Dermis blood vessel endothelial cell (primary cell): ENCODE measurements around the gene CHD5. TPM values are rescaled to one million over a fixed set of nuclear protein-coding genes. Genes with fewer than 3 reads are reported as not detected.

ENCODE experiments used
- DNase-seq: peaks from one replicate; pipeline ENCODE4 v3.0.0; 2010
- total RNA-seq: library from RNA; depleted of rRNA; stranded (reverse); fragments of >200 nt; gene quantifications from 2 replicates; pipeline ENCODE4 v1.2.3, GENCODE V29; 2014

CHD5 gene
- total RNA-seq, 1 donor from 2014 or later, result under 0.01 TPM

DNA sequence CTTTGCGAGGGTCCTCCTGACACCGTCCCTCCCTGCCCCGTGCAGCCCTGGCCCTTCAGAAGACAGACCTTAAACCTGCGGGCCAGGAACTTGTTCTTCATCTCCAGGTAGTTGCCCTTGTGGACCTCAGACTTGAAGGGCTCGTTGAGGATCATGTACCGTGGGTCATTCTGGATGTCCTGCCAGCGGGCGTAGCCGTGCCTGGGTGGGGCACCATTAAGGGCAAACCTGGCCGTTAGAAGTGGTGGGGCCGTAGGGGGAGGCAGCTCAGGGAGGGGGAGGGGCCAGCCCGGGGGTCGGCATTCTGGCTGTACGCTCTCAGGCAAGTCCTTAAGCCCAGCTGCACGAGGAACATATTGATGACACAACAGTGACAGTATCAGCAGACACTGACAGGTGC lies 69.8 kb downstream of the CHD5 start:
- no peak for DNase-seq

- DNase-seq, result no peak
Measured at GRCh38 chr1:6109688-6110087, 70.4 kb downstream of the CHD5 start.

DNA sequence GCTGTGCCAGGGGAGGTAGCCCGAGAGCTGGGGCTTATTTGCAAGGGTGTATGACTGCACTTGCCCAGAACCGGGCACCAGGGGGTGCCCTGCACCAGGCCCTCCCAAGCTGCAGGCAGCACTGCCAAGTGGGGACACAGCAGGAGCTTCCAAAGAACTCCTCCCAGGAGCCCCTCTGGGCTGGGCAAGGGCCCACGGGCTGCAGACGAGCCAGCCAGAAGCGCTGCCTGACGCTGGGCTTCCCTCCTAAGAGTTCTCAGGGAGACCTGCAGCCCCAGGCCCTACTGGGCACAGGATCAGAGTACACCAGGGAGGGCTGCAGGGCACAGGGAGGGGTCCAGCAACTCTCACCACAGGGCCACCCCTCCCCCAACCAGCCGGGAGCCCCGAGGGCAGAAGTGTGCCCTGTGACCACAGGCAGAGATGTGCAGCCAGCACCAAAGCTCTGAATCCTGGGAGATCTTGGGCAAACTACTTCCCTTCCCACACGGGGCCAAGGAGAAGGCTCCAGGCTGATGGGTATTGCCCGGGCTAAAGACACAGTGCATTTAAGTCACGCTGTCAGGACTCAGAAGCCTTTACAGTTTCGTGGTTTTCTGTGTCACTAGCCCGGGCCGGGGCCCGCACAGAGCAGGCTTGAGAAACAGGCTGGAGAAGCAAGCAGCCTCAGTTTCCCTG lies 71.0 kb downstream of the CHD5 start:
- DNase-seq, result peak; percentile 78

GRCh38 chr1:6108476-6108875 lies 71.6 kb downstream of the CHD5 start:
- DNase-seq, result no peak

DNA sequence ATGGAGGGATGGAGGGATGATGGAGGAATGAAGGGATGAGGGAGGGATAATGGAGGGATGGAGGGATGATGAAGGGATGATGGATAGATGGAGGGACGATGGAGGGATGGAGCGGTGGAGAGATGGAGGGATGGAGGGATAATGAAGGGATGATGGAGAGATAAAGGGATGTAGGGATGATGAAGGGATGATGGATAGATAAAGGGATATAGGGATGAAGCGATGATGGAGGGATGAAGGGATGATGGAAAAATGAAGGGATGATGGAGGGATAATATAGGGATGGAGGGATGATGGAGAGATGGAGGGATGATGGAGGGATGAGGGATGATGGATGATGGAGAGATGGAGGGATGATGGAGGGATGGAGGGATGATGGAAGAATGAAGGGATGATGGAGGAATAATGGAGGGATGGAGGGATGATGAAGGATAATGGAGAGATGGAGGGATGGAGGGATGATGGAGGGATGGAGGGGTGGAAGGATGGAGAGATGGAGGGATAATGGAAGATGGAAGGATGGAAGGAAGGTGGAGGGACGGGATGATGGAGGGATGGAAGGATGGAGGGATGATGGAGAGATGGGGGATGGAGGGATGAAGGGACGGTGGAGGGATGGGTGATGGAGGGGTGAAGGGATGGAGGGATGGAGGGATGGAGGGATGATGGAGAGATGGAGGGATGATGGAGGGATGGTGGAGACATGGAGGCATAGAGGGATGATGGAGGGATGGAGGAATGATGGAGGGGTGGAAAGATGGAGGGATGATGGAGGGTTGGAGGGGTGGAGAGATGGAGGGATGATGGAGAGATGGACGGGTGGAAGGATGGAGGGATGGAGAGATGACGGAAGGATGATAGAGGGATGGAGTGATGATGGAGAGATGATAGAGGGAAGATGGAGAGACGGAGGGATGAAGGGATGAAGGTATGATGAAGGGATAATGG lies 72.4 kb downstream of the CHD5 start:
- no peak for DNase-seq

- no peak for DNase-seq
Measured at GRCh38 chr1:6106977-6107376, 73.1 kb downstream of the CHD5 start.

DNA sequence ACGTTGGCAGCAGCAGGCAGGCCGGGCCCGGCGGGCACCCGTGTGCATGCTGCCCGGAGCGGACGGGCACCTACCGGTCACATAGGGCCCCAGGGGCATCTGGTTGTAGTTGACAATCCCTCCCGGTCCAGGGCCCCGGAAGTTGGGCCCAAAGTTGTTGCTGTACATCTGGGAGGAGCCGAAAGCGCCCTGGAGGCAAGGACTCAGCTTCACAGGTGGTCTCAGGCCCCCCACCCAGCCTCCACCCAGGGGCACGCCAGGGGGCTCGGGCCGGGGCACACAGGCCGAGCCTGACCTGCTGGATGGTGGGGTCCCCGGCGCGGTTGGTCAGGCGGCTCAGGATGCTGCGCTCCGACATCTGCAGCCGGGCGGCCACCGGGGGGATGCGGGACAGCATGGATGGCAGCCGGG lies 73.8 kb downstream of the CHD5 start:
- no peak for DNase-seq

- no peak for DNase-seq
Measured at GRCh38 chr1:6105763-6106162, 74.4 kb downstream of the CHD5 start.

DNA sequence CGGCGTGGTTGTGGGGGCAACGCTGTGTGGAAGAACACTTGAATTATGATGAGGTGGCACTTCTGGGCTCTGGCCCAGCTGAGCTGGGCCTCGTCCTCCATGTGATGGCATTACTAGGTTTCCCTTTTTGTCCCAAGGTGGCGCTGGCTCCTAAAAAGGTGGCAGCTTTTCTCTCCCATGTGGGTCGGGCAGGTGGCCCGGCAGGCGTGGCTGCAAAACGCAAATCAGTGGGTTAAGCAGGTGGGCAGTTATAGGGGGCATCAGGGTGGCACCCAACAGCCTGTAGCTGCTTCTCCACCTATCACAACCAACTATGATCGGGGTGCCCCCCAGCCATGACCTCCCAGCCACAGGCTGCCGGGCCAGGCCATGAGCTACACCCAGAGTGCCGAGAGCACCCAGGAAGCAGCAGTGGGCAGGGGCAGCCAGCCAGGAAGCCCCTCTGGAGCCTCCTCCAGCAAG lies 74.9 kb downstream of the CHD5 start:
- DNase-seq, result no peak

DNA sequence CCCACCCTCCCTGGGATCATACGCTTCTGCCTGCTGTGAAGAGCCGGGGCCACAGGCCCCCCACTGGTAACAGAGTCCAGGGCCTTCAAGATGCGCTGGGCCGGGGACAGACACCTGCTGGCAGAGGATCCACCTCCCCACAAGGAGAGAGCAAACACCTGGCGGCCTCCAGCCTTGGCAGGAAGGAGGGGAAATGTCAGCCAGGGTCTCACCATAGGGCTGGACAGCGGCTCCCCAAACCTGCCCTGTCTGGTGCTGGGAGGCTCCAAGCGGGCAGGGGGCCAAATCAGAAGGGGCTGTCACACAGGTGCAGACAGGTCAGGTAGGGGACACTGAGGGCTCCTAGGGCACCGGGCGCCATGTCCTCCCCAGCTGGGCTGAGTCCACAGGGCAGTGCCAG lies 75.5 kb downstream of the CHD5 start:
- DNase-seq, result no peak

GRCh38 chr1:6103854-6104530 lies 76.1 kb downstream of the CHD5 start:
- DNase-seq, result no peak

DNA sequence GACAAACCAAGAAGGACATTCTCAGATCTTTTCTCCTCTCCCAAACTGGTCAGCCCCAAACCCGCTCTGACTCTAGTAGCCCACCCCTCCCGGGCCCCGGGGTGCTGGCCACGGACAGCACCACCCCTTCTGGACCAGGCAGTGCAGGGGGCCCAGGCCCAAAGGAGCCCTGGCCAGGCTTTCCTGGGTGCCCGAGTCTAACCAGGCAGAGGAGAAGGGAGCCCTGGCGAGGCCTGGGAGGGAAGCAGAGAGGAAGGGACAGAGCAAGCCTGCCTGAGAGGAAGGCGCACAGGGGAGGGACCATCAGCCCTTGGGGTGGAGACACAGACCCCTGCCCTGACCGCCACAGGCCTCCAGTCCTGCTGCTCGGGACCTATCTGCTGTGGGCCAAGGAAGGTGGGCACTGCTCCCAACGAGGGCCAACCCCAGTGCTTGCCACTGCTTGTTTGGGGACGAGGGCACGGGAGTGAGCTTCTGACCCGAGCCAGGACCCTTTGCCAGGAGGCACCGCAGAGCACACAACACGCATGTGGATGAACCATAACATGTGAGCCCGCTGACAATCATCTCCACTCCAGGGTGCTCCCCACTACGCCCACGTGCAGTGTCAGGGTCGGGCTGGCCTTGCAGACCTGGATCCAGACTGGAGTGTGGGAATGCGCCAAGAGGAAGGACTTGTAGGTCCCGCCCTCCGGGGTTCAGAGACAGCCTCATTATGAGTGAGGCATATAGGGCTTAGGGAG lies 76.8 kb downstream of the CHD5 start:
- DNase-seq, result no peak

- DNase-seq, result no peak
Measured at GRCh38 chr1:6102532-6102845, 77.6 kb downstream of the CHD5 start.

GRCh38 chr1:6101826-6102531 lies 78.1 kb downstream of the CHD5 start:
- DNase-seq, result no peak

DNA sequence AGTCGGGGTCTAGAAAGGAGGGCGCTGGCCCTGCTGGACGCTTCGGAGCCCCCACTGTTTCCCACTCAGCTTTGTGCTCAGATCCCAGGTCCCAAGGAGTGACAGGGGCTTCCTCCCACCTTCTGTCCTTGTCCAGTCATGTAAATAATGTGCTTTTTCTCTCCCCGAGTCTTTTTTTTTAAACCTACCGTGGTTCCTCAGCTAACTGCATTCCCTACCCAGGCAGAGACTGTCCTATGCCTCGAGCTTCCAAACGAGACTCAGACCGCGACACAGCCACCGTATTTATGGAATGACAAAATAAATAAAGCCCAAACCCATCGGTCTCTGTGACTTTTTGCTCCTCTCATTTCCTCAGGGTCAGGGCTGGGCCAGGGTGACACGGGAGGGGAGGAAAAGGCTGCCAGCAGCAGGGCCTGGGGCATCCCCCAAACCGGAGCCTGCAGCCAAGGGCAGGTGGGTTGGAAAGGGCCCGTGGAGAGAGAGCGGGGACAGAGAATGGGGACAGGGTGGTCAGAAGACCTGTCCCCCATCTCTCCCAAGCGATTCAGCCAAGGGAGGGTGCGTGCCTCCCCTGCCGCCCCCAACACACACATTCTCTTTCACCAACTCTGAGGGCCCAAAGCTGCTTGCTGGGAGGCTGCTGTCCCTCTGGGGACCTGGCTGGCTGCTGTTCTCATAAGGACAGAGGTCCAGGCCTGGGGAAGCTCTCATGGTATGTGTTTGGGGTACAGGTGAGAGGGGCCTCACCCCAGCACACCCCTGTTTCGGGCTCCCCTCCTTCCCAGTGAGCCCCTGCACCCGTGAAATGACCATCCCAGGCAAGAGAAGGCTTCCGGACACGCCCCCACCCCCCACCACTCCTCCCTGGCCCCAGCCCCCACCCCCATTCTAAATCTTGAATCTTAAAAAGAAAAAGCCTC lies 79.0 kb downstream of the CHD5 start:
- no peak for DNase-seq

DNA sequence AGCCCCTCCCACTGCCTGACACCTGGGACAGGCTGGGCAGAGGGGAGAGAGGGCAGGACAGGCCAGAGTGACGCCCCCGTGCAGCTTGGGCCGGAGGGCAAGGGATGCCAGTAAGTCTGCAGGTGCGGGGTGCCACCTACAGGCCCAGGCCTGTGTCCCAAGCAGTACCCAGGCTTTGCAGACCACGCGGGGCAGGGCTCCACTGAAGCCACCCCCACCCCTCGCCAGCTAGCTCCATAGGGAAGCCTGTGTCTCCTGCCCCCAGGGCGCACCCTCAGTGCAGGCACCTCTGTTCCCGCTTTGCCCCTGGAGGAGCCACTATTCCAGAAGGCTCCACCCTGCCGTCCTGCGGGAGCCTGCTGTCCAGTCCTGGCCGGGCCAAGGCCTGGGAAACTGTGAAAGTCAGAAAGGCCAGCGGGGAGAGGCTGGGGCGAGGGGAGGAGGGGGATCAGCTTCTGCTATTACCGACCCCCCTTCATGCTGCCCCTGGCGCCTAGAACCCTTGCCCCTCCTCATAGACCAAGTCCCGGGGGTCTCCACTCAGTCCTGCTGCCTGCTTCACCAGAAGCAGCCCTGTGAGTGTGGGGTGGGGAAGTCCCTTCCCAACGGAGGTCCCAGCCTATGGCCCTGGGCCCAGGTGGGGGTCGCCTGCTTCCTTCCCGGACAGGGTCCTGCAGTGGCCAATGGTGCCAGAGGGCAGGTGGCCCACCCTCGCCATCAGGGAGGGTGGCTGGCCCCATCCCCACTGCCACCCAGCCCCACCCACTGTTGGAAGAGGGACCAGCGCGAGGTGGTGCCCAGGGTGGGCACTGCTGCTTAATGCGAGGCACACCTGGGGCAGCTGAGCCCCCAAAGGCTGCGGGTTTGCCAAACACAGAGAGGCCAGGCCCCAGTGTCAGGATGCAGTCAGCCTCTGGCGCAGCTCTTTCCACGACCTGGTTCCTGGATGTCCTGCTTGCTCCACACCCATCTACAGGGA lies 80.0 kb downstream of the CHD5 start:
- DNase-seq, result peak; percentile 45

DNA sequence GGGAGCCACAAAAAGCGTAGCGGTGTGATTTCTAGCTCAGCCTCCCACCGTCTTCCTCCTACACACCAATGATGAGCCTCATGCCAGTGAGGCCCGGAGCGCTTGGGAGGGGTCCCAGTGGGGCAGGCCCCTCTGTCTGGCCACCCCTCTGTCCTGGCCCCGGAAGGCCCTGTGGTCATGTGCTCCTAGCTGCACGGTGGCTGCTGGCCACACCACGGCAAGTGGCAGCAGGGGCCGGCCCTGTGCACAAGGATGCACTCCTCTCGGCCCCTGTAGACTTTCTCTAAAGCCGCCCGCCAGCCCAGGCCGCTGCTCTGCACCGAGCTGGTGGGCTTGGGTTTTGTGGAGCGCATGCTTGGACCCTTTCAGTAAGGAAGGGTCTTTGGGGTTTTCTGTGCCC lies 80.8 kb downstream of the CHD5 start:
- DNase-seq, result no peak

- DNase-seq, result no peak
Measured at GRCh38 chr1:6098303-6099215, 81.6 kb downstream of the CHD5 start.

DNA sequence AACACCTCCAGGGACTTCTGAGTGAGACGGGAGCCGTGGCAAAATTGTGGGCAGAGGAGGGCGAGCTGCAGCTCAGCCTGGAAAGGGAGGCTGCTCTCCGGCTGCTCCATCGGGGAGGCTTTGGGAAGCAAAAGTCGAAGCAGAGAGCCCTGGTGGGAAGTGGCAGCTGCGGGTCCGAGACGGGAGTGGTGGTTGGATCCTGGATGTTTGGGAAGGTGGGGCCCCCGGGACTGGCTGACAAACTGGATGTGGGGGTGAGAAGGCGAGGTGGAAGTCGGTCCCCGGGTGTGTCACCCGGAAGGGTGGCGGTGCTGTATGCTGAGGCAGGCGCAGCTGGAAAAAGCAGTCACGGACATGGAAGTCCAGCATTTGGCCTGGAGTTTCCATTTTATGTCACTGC lies 82.3 kb downstream of the CHD5 start:
- no peak for DNase-seq
